ENCODE data around the gene CNTN6.

- TF ChIP-seq CTCF (IDR thresholded peaks at IDR 0.05) (no peak), POLR2A (IDR thresholded peaks at IDR 0.05) (no peak)
Observed at GRCh38 chr3:1346386-1346785, 253.6 kb downstream of the CNTN6 start.
